SHP77 treated with DMSO at 0.1 percent for 48 hours (cell line): ENCODE measurements around the gene USP6NL.
"Not testable (repeated sequence)": the region's sequence is repeated elsewhere in the genome, so short reads cannot be mapped to it uniquely, and the experiment has no call there.

Source experiments
- DNase-seq: peaks from one replicate; lab custom pipeline; 2025; lab: John Stamatoyannopoulos, UW

The USP6NL gene

GRCh38 chr10:11444531-11445228, 166.8 kb downstream of the USP6NL start:
- DNase-seq: no peak

- DNase-seq: no peak
Measured at GRCh38 chr10:11444155-11444530, 167.3 kb downstream of the USP6NL start.

GRCh38 chr10:11443468-11444154, 167.8 kb downstream of the USP6NL start:
- DNase-seq: no peak

GRCh38 chr10:11442001-11442773, 169.3 kb downstream of the USP6NL start:
- no peak for DNase-seq

- DNase-seq: no peak
Measured at GRCh38 chr10:11441151-11441535, 170.3 kb downstream of the USP6NL start.

GRCh38 chr10:11440250-11441150, 170.9 kb downstream of the USP6NL start:
- DNase-seq: no peak

GRCh38 chr10:11439523-11440053, 171.9 kb downstream of the USP6NL start:
- DNase-seq: no peak

GRCh38 chr10:11437391-11438142, 173.9 kb downstream of the USP6NL start:
- DNase-seq: no peak

- DNase-seq: not testable (repeated sequence)
Measured at GRCh38 chr10:11436445-11436844, 175.0 kb downstream of the USP6NL start.

GRCh38 chr10:11435581-11435981, 175.9 kb downstream of the USP6NL start:
- no peak for DNase-seq

GRCh38 chr10:11434324-11434723, 177.1 kb downstream of the USP6NL start:
- no peak for DNase-seq

- DNase-seq: no peak
Measured at GRCh38 chr10:11433657-11434056, 177.8 kb downstream of the USP6NL start.

- no peak for DNase-seq
Measured at GRCh38 chr10:11431216-11431555, 180.3 kb downstream of the USP6NL start.

GRCh38 chr10:11430421-11431215, 180.8 kb downstream of the USP6NL start:
- no peak for DNase-seq

GRCh38 chr10:11429439-11430052, 181.9 kb downstream of the USP6NL start:
- no peak for DNase-seq

- DNase-seq: no peak
Measured at GRCh38 chr10:11425676-11426075, 185.8 kb downstream of the USP6NL start.

- DNase-seq: peak; percentile 28
Measured at GRCh38 chr10:11425296-11425610, 186.2 kb downstream of the USP6NL start.

- DNase-seq: no peak
Measured at GRCh38 chr10:11424456-11425295, 186.8 kb downstream of the USP6NL start.

- DNase-seq: no peak
Measured at GRCh38 chr10:11416974-11417373, 194.5 kb downstream of the USP6NL start.
